GM23338 (cell line): ENCODE results near the gene PPFIA1. TPM values are rescaled to one million over a fixed set of nuclear protein-coding genes. Genes with fewer than 3 reads are reported as not detected.

ENCODE experiments used
- ATAC-seq: fragments of 200-7000 bp; cut with Tn5 transposase; 3 replicates; pipeline ENCODE4 v1.9.1; 2020
- DNase-seq: peaks from one replicate; pipeline ENCODE4 v3.0.0-alpha.2; 2015; ENCODE audit warnings: low spot score
- H2AFZ ChIP-seq: fragments of 200-600 bp; sonication (generic); 2 replicates; pipeline ENCODE4 v1.8.0; 2016; ENCODE audit warnings: antibody characterized with exemption, mild to moderate bottlenecking, moderate library complexity
- H3F3A ChIP-seq: fragments of 200-600 bp; sonication (generic); replicated peaks from 2 replicates; pipeline ENCODE4 v1.8.0; 2017; ENCODE audit warnings: antibody characterized with exemption, mixed run types, low read depth
- H3K27ac ChIP-seq: fragments of 200-600 bp; sonication (generic); 2 replicates; pipeline ENCODE4 v1.6.1; 2016; ENCODE audit warnings: low read depth
- H3K27me3 ChIP-seq: fragments of 200-600 bp; sonication (generic); 2 replicates; pipeline ENCODE4 v1.8.0; 2016; ENCODE audit warnings: mild to moderate bottlenecking, mixed run types, moderate library complexity; ENCODE audit not compliant: insufficient read depth
- H3K36me3 ChIP-seq: fragments of 200-600 bp; sonication (generic); 2 replicates; pipeline ENCODE4 v1.8.0; 2016; ENCODE audit warnings: mild to moderate bottlenecking; ENCODE audit not compliant: insufficient read depth
- H3K4me1 ChIP-seq: fragments of 200-600 bp; sonication (generic); 2 replicates; pipeline ENCODE4 v1.8.0; 2016; ENCODE audit warnings: mild to moderate bottlenecking, moderate library complexity; ENCODE audit not compliant: insufficient read depth
- H3K4me2 ChIP-seq: fragments of 200-600 bp; sonication (generic); 2 replicates; pipeline ENCODE4 v1.7.1; 2017; ENCODE audit warnings: mixed run types
- H3K4me3 ChIP-seq: fragments of 200-600 bp; sonication (generic); 2 replicates; pipeline ENCODE4 v1.6.1; 2016; ENCODE audit warnings: mixed run types
- H3K79me2 ChIP-seq: fragments of 200-600 bp; sonication (generic); replicated peaks from 2 replicates; pipeline ENCODE4 v1.8.0; 2017; ENCODE audit warnings: mild to moderate bottlenecking; ENCODE audit not compliant: insufficient read depth
- H3K9me2 ChIP-seq: fragments of 200-600 bp; sonication (generic); 2 replicates; pipeline ENCODE4 v1.8.0; 2017; ENCODE audit not compliant: insufficient read depth
- H4K20me1 ChIP-seq: fragments of 200-600 bp; sonication (generic); replicated peaks from 2 replicates; pipeline ENCODE4 v1.8.0; 2017; ENCODE audit warnings: mild to moderate bottlenecking; ENCODE audit not compliant: insufficient read depth
- H3K27ac Mint-ChIP-seq: 2 replicates; pipeline ENCODE4 v1.8.0; 2020; ENCODE audit warnings: inconsistent platforms, mild to moderate bottlenecking, moderate library complexity, mixed read lengths
- H3K27me3 Mint-ChIP-seq: 3 replicates; pipeline ENCODE4 v1.8.0; 2022; ENCODE audit warnings: low read depth, mild to moderate bottlenecking, moderate library complexity, mixed read lengths, inconsistent platforms; ENCODE audit not compliant: insufficient read depth, poor library complexity
- H3K36me3 Mint-ChIP-seq: 3 replicates; pipeline ENCODE4 v1.8.0; 2021; ENCODE audit warnings: low read depth, mild to moderate bottlenecking, inconsistent platforms, moderate library complexity, mixed read lengths
- H3K4me1 Mint-ChIP-seq: 3 replicates; pipeline ENCODE4 v1.8.0; 2020; ENCODE audit warnings: mild to moderate bottlenecking, inconsistent platforms, mixed read lengths
- H3K4me3 Mint-ChIP-seq: 3 replicates; pipeline ENCODE4 v1.8.0; 2021; ENCODE audit warnings: moderate library complexity, mild to moderate bottlenecking, inconsistent platforms, mixed read lengths
- H3K9me3 Mint-ChIP-seq: 3 replicates; pipeline ENCODE4 v1.8.0; 2020; ENCODE audit warnings: moderate library complexity, mild to moderate bottlenecking, inconsistent platforms, mixed read lengths
- CREB1 ChIP-seq: fragments of 250-450 bp; sonication (Bioruptor Pico); IDR thresholded peaks from 2 replicates; pipeline ENCODE4 v1.5.0; 2020; ENCODE audit warnings: low read depth, mild to moderate bottlenecking, moderate library complexity
- CTCF ChIP-seq, 2 experiments: fragments of 200-600 bp in 1 of 2; sonication (generic) in 1 of 2; conservative IDR thresholded peaks; 2 replicates each; pipeline versions ENCODE4 v1.5.1 to v1.6.1; 2016 to 2017; ENCODE audit warnings: antibody characterized with exemption in 2 of 2, low read depth in 2 of 2, mild to moderate bottlenecking in 2 of 2, moderate library complexity in 1 of 2
- ETS1 ChIP-seq: IDR thresholded peaks from 2 replicates; pipeline ENCODE4 v1.6.1; 2016; ENCODE audit warnings: antibody characterized with exemption
- EZH2 ChIP-seq: fragments of 200-600 bp; sonication (generic); IDR thresholded peaks from one replicate; pipeline ENCODE4 v1.8.0; 2017; ENCODE audit warnings: antibody characterized with exemption, mild to moderate bottlenecking, low read depth; ENCODE audit not compliant: unreplicated experiment
- EZH2phosphoT487 ChIP-seq: fragments of 200-600 bp; sonication (generic); IDR thresholded peaks from one replicate; pipeline ENCODE4 v1.8.1; 2018; ENCODE audit warnings: antibody characterized with exemption; ENCODE audit not compliant: unreplicated experiment
- JUNB ChIP-seq: IDR thresholded peaks from one replicate; pipeline ENCODE4 v1.6.1; 2016; ENCODE audit warnings: antibody characterized with exemption; ENCODE audit not compliant: unreplicated experiment
- NANOG ChIP-seq: IDR thresholded peaks from 2 replicates; pipeline ENCODE4 v1.6.1; 2016; ENCODE audit warnings: antibody characterized with exemption, borderline replicate concordance
- POLR2AphosphoS5 ChIP-seq: IDR thresholded peaks from 2 replicates; pipeline ENCODE4 v1.6.1; 2016; ENCODE audit warnings: antibody characterized with exemption, low read depth
- REST ChIP-seq: IDR thresholded peaks from one replicate; pipeline ENCODE4 v1.6.1; 2018; ENCODE audit warnings: antibody characterized with exemption; ENCODE audit not compliant: unreplicated experiment
- STAT1 ChIP-seq: IDR thresholded peaks from one replicate; pipeline ENCODE4 v1.6.1; 2016; ENCODE audit warnings: antibody characterized with exemption; ENCODE audit not compliant: unreplicated experiment
- ZNF114 ChIP-seq: fragments of 250-450 bp; sonication (Bioruptor Pico); IDR thresholded peaks from 2 replicates; pipeline ENCODE4 v1.5.0; 2020; ENCODE audit warnings: mild to moderate bottlenecking, moderate library complexity
- ZNF331 ChIP-seq: fragments of 250-450 bp; sonication (Bioruptor Pico); IDR thresholded peaks from 2 replicates; pipeline ENCODE4 v1.5.0; 2020; ENCODE audit warnings: low read depth, mild to moderate bottlenecking, moderate library complexity
- ZNF462 ChIP-seq: fragments of 250-450 bp; sonication (Bioruptor Pico); IDR thresholded peaks from 2 replicates; pipeline ENCODE4 v1.5.0; 2020; ENCODE audit warnings: mild to moderate bottlenecking, moderate library complexity
- polyA plus RNA-seq: library from polyadenylated mRNA; unstranded; fragments of >200 nt; fragmentation: Nextera tagmentation; extraction: Ambion mirVana; gene quantifications from 2 replicates; pipeline ENCODE4 v1.2.1, GENCODE V29; 2016
- total RNA-seq: library from RNA; depleted of rRNA; stranded (reverse); fragments of >200 nt; shearing (Covaris generic); gene quantifications from 2 replicates; pipeline ENCODE4 v1.2.3, GENCODE V29; 2014

Gene PPFIA1
- total and polyA plus RNA-seq, 2 experiments from 2014 or later: 41.7 to 62.0 TPM

GRCh38 chr11:70225681-70226177 is 44.8 kb upstream of the PPFIA1 start:
- ATAC-seq: no peak
- no peaks in the 10 kb centered on the region for H3K27me3 ChIP-seq
- Mint-ChIP-seq H3K4me3 (no peak overlapping the region), H3K27me3 (peaks cover 10% of the 10 kb centered on the region), H3K9me3 (no peaks in the 10 kb centered on the region), H3K27ac (no peak overlapping the region), H3K36me3 (no peaks in the 10 kb centered on the region), H3K4me1 (peaks cover 22% of the 10 kb centered on the region)
- no peak overlapping the region for H3K4me2 ChIP-seq
- H3F3A ChIP-seq: no peaks in the 10 kb centered on the region
- H3K36me3 ChIP-seq: no peaks in the 10 kb centered on the region
- no peak for DNase-seq
- H3K4me3 ChIP-seq: no peak overlapping the region
- TF ChIP-seq POLR2AphosphoS5 (no peak), ZNF331 (CRISPR knock-in tag) (no peak), CREB1 (no peak), ETS1 (no peak), EZH2phosphoT487 (no peak), NANOG (no peak), STAT1 (no peak), REST (no peak), ZNF114 (CRISPR knock-in tag) (no peak), ZNF462 (CRISPR knock-in tag) (no peak), JUNB (no peak), CTCF (conservative IDR thresholded peaks at IDR 0.05; ENCODE audit: low read depth in 2 of 2) (no peak), EZH2 (no peak)
- no peaks in the 10 kb centered on the region for H3K9me2 ChIP-seq
- no peaks in the 10 kb centered on the region; the same call in 1 of the 2 replicates for H3K4me1 ChIP-seq
- H4K20me1 ChIP-seq: no peaks in the 10 kb centered on the region
- peak overlapping the region; percentile 59 for H2AFZ ChIP-seq
- H3K27ac ChIP-seq: no peak overlapping the region
- H3K79me2 ChIP-seq: no peaks in the 10 kb centered on the region
